Ammon's horn (tissue), 1 donor: Measurements from ENCODE around the gene CDH23.

Experiments used
- DNase-seq: peaks from one replicate; pipeline ENCODE4 v3.0.0-alpha.2; 2016; ENCODE audit warnings: low spot score

Gene CDH23

GRCh38 chr10:71743866-71744265 lies 347.1 kb downstream of the CDH23 start:
- no peak for DNase-seq

DNA sequence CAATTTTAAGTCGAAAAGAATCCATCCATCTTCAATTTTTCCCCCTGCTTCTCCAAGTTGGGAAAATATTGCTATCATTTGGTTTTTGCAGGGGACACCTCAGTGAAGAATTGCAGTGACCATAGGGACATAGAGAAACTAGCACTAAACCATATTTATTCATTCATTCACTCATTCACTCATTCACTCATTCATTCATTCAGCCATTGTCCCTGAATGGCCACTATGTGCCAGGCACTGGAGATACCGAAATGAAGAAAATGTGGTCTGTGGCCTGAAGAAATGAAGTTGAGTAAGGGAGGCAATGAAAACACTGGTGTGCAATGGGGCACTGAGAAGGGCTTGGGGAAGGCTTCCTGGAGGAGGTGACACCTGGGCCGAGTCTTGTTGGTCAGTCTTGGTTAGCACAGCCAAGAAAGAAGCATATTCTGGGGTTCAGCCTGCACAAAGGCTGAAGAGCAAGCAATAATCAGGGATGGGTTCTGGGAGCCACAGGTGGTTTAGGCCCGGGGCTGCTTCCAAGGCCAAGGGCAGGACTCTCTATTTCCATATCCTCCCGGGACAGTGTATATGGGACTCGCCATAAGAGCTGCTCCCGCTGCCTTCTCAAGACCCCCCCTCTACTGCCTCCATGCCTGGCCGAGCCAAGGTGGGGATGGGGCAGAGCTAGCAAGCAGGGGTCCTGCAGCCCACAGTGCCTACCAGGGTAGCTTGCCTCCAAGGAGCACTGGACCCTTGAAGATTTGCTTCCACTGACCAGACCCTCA lies 348.4 kb downstream of the CDH23 start:
- no peak for DNase-seq

GRCh38 chr10:71745664-71746250 lies 349.0 kb downstream of the CDH23 start:
- DNase-seq, result no peak

GRCh38 chr10:71746344-71747037 lies 349.8 kb downstream of the CDH23 start:
- DNase-seq, result no peak

DNA sequence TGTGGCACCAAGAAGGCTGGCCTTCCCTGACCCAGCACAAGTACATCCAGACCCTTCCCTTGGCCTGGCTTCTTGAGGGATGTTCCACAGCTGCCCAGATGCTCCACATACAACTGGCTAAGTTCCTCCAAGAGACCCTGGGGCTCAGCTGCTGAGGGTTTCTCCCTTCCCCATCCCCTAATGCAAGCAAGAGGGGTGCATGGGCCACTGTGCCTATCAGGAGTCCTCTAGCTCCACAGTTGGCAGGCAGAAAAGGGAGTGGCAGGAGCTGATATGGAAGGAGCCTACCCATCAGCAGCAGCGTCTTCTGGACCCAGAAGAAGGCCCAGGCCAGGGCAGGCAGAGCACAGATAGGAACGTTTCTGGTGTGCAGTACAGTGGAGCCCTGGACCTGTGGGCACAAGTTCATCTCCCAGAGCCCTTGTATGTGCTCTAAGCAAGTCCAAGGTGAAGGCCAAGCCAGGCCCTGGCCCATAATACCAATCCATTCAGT lies 350.4 kb downstream of the CDH23 start:
- DNase-seq, result no peak

- DNase-seq, result no peak
Measured at GRCh38 chr10:71747551-71748523, 351.1 kb downstream of the CDH23 start.

- DNase-seq, result peak; percentile 83
Measured at GRCh38 chr10:71748671-71749191, 352.0 kb downstream of the CDH23 start.

DNA sequence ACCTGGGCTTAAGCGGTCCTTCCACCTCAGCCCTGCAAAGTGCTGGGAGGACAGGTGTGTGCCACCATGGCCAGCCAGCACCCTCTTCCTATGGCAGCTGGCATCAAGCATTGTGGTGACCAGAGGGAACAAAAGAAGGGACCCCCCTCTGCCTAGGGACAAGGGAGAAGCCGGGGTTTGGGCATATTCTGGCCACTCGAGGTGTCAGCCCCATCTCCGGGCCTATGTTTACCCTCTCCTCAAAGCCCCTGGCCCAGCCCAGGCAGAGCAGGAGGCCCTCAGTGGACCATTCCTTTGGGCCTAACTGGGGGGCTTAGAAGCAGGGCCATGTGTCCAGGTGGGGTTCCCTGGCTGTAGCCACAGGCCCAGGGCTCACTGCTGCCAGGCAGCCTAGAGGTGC lies 352.7 kb downstream of the CDH23 start:
- no peak for DNase-seq

GRCh38 chr10:71750124-71750841 lies 353.6 kb downstream of the CDH23 start:
- DNase-seq, result no peak

DNA sequence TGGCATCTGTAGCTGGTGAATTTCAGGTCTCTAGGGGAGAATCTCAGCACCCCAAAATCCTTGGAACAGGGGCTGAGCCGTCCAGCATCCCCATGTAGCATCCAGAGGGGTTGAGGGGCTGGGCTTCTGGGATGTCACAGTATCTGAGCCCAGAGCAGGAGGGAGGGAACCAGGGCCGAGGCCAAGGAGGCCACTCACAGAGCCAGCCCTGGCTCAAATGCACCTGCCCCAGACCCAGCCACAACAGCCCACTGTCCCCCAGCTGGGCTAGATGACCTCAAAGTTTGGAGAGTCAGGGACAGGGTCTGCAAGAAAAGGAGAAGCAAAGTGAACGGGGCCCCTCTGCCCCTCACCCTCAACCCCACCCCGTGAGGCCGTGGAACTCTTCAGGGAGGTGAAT lies 354.3 kb downstream of the CDH23 start:
- DNase-seq, result no peak

- DNase-seq, result no peak
Measured at GRCh38 chr10:71751515-71752224, 354.9 kb downstream of the CDH23 start.

DNA sequence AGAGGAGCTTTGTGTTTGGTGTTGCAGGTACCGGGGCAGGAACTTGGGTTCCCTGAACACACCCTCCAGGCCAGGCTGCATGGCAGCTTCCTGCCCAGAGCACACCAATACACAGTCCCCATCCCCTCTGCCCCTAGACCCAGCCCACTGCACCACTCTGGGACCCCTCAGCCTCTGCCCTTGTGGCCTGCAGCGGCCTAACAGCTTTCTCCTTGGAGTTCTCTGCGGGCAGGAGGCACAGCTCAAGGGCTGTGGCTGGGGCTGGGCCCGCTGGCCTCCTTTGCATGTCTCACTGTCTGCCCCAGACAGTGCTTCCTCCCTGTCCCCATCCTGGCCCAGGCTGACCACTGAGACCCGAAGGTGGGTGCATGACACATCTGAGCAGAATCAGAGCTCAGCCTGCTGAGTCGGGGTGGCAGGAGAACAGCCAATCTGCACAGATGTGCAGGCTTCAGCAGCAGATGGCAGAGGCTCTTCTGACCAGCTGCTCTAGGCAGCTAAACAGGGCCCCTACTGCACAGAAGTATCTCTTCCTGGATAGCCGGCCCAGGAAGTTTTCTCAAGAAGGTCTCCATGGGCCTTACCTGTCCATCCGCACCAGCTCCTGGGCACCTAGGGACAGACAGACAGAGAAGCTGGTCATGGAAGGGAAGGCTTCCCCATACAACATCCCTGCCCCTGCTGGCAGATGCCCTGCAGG lies 355.8 kb downstream of the CDH23 start:
- DNase-seq, result no peak

DNA sequence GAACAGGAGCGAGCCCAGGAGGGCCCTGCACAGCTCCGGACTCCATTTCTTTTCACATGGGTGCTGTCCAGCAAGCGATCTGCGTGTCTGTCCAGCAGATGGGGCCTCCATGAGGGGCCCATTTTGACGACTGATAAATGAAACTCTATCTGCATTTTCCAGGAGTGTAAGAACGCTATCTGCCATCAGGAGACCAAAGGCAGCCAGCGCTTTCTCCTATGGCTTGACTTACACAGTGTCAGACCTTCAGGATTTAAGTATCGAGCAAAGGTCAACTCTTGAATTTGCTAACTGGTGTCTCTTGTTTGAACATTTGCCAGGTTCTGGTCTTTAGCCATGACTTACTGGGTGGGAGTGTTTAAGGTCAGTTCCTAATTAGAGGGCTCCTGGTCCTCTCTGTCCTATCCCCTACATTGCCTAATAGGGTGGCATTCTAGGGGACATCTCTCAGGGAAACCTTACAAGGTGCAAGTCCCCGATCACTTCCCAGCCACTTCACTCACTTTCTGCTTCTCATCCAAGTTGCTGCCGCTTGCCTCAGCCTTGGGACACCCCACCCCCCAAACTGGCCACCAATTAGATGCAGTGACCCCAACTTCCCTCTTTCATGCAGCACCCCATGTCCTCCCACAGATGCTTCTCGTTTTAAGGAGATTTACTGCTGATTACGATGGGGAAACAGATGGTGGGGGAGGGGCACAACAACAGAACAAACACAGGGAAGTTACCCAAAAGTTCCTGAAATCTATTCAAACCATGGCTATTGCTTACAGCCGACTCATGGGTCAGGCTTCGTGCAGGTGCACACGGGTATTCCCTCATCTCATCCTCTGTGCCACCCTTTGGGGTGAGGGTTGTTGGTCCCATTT lies 356.6 kb downstream of the CDH23 start:
- DNase-seq, result peak; percentile 82

DNA sequence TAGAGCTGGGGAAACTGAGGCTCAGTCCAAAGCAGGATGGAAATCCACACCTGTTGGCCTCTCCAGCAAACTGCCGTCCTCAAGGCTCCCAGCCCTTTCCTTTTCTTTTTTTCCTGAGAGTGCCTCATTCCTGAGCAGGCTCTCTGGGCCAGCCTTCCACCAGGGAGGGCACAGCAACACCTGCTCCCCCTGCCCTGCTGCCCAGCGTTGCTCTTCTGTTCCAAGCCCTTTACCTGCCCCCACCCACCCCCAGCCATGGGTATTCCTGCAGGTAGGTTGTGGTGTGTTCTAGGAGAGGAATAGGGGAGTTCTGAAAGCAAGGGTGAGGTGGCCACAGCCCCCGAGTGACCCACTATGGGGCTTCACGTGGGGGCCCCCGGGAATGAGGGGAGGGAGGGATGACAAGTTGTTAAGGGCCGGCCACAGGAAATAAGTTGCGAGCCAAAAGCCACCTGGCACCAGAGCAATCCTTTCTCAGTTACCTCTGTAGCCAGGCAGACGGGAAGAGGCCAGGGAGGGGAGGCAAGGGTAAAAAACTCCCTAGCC lies 357.3 kb downstream of the CDH23 start:
- DNase-seq, result no peak

GRCh38 chr10:71754562-71754961 lies 357.8 kb downstream of the CDH23 start:
- DNase-seq, result no peak

- DNase-seq, result no peak
Measured at GRCh38 chr10:71755179-71755879, 358.6 kb downstream of the CDH23 start.

GRCh38 chr10:71756311-71757191 lies 359.8 kb downstream of the CDH23 start:
- DNase-seq, result peak; percentile 77
